Superior temporal gyrus (tissue), 1 donor: Measurements from ENCODE around the gene SH3BP5.

Source experiments
- DNase-seq: peaks from one replicate; pipeline ENCODE4 v3.0.0-alpha.2; 2016; ENCODE audit errors: extremely low spot score

The SH3BP5 gene

DNA sequence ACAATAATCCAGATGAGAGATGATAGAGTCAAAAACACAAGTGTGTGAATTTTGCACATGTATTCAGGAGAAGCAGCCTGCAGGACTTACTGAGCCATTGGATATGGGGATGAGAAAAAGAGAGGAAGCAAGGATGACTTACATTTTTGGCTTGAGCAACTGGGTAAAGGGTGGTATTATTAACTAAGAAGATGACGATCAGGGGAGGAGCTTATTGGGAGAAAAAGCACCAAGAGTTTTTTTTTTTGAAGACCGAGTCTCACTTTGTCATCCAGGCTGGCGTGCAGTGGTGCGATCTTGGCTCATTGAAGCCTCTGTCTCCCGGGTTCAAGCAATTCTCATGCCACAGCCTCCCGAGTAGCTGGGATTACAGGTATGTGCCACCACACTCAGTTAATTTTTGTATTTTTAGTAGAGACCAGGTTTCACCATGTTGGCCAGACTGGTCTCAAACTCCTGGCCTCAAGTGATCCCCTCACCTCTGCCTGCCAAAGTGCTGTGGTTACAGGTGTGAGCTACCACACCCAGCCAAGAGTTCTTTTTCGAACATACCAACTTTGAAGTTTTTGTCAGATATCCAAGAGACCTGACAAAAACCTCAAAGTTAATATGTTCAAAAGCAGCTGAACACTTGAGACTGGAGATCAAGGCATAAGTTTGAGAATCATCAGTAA lies 14.8 kb upstream of the SH3BP5 start:
- no peak for DNase-seq

DNA sequence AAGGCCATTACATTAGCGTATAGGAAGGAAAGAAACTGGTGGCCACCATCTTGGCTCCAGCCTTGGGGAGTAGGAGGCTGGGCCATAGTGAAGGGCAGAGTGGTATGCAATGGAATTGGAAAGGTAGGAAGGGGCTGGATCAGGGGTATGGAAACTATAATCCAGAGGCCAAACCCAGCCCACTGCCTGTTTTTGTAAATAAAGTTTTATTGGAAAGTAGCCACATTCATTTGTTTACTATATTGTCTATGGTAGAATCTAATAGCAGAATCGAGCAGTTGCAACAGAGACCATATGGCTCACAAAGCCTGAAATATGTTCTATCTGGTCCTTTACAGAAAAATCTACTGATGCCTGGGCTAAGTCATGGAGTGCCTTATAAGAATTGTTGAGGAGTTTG lies 14.1 kb upstream of the SH3BP5 start:
- no peak for DNase-seq

DNA sequence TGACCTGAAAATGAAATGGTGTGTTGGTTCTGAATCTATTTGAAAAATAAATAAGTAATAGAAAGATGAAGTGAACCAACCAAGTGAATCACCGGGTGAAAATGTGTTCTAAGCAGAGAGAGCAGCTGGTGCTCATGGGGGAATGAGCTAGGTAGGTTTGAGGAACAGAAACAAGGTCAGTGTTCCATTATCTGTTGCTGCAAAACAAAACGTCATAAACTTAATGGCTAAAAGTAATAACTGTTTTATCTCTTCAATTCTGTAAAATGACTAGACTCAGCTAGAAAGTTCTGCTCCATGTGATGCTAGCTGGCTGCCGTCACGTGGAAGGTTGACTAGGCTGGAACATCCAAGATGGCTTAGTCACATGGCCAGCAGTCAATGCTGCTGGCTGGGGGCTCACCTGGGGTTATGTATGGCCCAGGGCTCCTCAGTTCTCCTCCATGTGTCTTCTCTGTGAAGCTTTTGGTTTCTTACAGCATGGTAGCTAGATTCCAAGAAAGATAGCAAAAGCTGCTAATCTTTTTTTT lies 13.3 kb upstream of the SH3BP5 start:
- DNase-seq = no peak

DNA sequence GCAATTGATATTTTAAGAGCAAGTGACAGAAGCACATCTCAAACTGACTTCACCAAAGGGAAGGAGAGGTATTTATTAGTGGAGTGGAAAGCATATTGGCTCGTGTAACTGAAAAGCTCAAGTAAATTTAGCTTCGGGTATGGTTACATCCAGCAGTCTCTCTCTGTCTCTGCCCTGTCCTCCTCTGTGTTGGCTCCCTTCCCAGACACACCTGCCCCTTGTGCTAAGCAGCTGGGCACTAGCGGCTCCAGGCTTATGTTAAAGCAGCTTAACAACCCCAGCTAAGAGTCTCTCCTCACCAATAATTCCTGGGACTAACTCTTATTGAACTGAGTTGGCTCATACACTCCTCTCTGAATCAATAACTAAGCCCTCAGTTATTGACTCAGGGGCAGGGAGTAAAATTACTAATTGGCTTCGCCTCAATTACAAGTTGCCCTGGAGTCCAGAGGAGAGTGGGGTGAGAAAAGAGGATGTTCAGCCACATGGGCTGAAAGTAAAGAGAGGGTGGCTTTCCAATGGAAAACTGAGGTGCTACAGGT lies 12.8 kb upstream of the SH3BP5 start:
- no peak for DNase-seq

DNA sequence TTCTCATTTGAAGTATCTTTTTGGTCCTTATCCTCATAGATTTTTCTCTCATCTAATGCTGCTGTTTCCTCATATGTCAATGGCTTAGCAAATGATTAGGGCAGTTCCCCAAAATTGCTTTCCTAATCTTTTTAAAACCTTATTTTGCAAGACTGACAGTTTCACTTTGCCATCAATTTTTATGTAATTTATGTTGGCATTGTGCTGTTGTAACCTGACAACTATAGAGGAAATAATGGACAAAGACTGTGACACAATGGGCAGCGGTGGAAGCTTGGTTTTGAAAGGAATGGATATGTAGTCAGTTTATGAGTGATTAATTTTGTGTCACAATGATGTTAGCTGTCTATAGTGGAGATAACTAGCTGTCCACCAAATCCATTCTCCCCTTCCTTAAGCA lies 10.6 kb upstream of the SH3BP5 start:
- DNase-seq = no peak

DNA sequence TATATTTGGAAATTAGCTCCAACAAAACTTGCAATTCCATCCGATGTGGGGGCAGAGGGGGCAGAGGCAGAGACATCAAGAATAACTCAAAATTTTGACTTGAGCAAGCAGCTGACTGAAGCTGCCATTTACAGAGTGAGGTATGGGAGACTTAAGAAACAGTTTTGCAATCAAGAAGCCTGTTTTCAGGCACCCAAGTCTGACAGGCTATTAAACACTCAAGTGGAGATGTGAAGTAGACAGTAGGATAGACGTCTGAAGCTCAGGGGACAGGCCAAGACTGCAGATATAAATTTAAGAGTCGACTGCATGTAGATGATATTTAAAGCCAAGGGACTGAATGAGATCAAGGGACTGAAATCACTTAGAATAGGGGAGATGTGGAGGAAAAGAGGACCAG lies 9.9 kb upstream of the SH3BP5 start:
- DNase-seq = no peak

DNA sequence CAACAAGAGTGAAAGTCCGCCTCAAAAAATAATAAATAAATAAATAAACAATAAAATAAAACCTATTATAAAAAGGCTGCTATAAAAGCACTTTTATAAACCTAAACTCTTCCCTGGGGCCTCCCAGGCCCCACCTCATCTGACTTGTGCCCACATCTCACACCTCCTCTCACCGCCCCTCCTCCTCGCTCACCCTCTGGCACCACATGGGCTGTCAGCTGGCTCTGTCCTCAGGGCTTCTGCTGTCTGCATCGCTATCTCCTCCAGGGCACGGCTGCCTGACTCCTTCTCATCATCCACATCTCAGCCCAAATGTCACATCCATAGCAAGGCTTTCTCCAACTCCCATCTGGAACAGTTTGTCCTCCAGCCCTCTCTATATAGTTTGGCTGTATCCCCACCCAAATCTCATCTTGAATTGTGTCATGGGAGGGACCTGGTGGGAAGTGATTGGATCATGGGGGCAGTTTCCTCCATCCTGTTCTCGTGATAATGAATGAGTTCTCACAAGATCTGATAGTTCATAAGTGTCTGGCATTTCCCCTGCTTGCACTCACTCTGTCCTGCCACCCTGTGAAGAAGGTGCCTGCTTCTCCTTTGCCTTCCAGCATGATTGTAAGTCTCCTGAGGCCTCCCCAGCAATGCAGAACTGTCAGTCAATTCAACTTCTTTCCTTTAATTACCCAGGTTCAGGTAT lies 8.8 kb upstream of the SH3BP5 start:
- DNase-seq = no peak

DNA sequence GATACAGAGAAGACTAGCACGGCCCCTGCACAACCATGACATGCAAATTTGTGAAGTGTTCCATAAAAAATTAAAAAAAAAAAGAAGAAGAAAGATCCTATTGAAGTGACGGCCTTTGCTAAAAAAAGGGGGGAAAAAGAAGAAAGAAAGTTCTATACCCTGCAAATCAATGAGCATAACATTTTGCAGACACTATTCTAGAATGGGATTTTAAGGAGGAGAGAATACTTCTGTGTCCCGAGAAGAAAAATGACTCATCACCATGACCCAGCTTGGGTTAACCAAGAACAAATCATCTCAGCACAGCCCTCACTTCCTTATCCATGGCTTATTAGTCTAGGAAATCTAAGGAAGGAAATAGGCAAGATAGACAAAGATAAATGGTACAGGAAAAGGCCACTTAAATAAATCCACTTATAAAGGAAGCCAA lies 7.4 kb upstream of the SH3BP5 start:
- DNase-seq = no peak

DNA sequence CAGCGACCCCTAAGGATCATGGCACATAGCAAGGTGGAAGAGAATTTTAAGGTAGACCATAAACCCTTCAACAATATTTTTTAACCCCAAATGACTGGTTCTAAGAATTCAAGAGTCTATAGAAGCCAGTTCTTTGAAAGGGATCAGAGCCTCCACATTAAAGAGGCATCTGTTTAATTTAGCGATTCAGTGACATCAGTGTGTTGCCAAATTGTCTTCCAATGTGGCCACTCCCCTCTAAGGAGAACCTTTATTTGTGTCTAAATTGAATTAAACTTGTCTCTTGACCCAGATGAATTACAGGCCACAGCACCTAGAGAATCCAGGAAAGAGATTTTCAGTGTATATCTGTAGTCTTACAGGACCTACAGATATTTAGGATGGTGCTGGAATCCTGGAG lies 6.6 kb upstream of the SH3BP5 start:
- no peak for DNase-seq

DNA sequence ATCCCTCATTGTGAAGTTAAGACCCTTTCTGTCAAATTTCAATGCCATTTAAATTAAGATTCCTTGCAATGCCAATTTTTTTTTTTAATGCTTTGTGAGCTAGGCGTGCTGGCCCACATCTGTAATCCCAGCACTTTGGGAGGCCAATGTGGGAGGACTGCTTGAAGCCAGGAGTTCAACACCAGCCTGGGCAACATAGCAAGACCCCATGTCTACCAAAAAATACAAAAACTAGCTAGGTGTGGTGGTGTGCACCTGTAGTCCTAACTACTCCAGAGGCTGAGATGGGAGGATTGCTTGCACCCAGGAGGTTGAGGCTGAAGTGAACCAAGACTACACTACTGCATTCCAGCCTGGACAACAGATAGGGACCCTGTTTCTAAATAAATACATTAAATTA lies 5.6 kb upstream of the SH3BP5 start:
- no peak for DNase-seq

DNA sequence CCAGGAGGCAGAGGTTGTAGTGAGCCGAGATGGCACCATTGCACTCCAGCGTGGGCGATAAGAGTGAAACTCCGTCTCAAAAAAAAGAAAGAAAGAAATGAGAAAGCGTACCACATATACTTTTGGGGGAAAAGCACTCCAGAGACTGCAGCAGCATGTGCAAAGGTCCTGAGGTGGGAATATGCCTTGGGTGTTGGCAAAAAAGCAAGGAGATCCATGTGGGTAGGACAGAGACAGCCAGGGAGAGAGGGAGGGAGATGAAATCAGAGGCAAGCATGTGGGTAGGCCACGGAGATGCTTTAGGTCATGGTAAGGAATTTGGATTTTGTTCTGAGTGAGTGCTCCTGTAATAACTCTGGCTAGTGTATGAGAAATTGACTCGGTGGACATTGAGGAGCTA lies 3.7 kb upstream of the SH3BP5 start:
- DNase-seq = no peak

DNA sequence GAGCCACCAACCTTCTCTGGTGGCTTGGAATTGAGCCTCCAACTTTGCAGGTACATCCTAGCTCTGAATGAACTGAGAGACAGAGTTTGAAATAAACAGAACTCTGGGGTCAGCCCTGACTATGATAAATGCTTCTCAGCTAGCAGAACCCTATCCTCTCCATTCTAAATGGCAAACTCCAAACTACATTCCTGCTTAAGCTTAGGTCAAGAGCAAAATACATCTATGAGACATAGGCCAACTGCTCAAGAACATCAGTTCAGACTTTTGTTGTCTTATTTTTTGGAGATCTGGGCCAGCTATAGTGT lies 1.5 kb upstream of the SH3BP5 start:
- DNase-seq = no peak

DNA sequence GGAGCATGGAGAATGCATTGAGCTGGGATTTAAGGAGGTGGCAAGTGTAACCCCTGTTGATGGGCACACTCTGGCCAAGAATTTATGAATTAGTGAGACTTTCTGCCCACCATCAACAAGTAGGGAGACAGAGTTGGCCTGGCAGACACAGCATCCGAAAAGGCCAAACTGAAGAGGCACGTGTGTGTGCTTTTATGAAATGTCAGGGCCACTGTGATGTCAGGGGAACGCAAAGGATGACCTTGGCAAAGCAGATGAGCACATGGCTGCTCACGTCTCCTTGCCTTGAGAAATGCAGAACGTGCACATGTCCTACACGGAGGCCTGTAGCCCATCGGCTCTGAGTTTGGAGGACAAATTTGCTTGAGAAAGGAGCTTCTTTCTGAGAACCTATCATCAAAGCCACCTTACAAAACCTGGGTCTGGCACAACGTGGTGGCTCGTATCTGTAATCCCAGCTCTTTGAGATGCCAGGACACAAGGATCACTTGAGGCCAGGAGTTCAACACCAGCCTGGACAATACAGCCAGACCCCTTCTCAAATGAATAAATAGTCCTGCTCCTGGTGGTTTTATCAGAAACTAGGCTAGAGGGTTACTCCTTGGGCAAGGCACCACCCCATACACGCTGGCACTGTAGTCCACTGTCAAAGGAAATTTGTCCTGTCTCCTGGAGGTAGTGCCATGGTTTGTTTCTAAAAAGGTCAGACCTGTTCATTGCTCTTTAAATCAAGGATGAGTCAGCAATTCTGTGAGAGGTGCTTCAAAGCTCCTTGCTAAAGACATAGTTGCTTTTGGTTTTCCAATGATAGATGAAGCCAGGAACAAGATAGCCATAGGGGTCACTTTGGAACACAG lies 941 bp upstream of the SH3BP5 start:
- no peak for DNase-seq

DNA sequence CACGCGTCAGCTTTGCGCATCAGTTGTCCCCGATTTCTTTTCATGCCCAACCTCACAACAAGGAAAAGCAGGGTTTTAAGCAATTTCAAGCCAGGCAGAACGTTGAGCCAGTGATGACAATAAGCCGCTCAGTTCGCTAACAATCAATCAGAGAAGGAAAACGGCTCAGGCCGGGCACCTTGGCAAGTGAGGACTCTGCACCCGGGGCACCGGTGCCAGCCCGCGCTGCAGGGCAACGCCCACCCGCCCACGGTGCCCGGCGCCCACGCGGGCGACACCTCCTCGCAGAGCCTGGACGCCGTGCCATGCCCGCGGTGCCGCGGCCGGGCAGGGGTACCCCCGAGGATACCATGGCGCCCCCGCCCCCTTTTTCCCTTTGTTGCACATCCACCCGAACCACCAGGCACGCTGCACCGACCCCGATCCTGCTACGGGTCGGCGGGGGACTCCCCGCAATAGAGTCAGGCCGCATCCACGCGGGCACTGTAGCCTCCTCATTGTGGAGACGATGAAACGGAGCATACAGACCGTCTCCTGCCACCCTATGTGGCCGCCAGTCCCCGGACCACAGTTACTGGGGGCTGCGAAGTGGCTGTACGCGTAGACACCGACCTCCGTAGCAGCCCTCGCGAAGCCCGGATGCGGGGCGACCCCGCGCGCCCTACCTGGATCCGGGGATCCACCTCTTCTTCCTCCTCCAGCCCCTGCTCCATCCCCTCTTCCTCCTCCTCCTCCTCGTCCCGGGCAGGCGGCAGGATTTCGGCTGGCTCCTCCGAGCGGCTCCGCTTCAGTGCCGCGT lies 581 bp downstream of the SH3BP5 start:
- peak; percentile 62 for DNase-seq

DNA sequence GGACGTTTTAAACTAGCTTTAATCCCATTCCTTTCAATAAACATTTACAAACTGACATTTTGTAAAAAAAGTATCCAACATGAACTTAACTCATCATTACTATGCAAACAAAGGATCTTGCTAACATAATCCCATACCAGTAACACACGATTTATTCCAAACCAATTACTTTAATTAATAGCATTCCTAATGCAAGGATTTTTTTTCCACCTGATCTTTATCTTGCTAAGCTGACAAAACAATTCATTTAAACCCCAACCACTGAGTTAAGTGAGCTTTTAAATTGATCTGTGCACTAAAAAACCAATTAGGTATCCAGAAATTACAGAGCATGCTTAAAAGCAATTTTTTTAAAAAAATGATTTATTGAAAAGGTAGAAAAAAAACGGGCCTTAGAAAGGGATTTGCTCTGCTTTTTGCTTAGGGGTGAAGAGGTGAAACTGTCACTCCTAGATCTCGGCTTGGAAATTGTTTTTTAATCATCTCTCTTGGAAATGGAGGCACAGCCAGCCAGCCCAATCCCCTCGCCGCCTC lies 1.2 kb downstream of the SH3BP5 start:
- DNase-seq = no peak

DNA sequence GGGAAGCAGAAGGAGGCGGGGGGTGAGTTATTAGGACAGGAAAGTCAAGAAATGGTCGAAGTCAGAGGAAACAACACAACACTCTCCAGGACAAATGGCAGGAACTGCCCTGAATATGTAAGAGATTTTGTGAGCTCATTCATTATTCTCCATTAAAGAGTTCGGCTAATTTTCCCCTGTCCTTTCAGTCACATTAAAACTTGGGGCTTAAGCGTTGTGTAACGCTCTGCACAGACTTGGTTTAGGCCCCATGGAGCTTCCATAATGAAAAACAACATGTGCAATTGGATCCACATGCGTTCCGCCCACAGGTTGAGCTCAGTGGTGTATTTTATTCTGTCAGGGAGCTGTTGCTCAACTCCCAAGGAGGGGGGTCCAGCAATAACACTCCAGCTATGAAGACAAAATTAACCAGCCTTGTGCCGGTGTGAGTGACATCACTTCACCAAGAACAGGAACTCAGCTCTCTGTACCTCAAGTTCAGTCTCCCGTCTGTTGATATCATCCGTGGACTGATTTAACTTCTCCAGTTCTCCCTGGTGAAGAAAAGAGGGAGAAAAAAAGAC lies 2.3 kb downstream of the SH3BP5 start:
- DNase-seq = no peak

DNA sequence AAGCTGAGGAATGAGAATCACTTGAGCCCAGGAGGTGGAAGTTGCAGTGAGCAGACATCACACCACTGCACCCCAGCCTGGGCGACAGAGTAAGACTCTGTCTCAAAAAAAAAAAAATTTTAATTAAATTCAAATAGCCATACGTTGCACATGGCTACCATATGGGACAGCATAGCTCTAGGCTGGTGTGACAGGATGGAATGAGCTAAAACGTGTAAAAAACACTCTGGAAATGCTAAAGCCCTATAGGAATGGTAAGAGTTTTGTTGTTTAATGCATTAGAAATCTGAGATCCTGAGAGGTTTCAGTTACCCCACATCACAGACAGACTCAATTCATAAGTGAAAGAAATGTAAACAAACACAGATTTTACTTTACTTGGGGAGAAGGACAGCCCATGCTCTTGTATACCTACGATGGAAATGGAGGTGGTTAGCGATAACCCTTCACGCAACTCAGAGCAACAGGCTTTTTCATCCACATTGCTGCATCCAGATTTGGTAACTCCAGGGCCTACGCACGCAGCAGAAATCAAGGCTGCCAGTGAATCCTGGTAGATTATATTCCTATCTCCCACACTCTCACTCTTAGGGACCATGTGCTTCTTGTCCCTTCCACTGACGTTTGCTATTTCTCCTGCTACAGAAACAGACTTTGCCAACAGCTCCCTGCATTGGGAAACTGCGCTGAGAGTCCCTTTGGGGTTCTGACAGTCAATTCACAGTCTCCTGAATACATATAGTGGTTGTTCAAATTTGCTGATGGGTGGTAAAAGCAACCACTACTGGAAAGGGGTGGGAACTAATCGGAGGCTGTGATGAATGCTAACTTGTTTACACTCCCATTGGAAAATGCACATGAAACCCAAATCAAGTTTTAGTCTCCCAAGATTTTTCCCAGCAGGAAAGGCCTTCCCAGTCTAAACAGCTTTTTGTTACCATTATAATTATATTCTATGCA lies 3.1 kb downstream of the SH3BP5 start:
- DNase-seq = peak; percentile 48

DNA sequence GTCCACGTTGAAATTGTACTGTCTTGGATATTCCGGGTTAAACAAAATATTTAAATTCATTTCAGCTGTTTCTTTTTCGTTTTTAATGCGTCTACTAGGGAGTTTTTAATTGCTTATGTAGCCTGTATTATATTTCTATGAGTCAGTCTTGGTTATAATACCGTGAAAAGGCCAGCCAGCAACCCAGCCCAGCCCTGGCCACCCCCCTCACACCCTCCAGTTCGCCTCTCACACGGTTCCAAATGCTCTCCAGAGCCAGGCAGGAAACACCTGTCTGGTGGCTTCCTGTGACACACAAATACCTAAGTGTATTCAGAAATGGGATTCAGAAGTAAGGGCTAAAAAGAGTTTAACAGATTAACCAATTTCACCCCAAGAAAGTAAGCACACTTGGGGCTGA lies 4.4 kb downstream of the SH3BP5 start:
- no peak for DNase-seq

DNA sequence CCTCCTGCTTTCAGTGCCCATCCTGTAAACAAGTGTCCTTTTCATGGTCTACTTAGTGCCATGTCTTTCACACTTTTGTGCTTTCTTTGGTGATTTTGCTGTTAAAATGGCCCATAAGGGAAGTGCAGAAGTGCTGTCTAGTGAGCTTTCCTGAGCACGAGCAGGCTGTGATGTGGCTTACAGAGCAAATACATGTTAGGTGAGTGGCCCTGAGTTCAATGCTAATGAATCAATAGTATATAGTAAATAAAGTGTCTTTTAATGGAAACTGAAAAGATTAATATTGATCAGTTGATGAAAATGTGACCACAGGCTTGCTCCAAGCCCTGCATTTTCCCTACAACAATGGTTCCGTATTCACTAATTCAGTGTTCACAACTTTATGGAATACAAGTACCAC lies 5.7 kb downstream of the SH3BP5 start:
- no peak for DNase-seq

DNA sequence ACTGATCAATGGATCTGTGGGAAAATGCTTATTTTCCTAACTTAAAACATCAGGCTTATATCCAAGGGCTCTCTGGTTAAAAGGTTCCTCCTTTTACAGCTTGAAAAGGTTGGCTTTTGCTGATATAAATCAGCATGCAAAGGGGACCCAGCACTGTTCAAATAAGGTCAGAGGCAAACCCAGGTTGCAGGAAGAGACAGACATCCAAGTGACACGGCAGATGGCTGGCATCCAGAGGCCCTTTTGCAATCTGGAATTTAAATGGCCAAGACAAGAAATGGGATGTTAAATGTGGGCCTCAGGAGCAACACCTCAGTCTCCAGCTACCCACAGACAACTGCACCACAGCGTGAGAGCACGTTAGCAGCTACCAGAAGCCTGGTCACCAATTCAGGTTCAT lies 6.3 kb downstream of the SH3BP5 start:
- DNase-seq = no peak
